ENCODE measurements around the gene SORCS1.

DNA sequence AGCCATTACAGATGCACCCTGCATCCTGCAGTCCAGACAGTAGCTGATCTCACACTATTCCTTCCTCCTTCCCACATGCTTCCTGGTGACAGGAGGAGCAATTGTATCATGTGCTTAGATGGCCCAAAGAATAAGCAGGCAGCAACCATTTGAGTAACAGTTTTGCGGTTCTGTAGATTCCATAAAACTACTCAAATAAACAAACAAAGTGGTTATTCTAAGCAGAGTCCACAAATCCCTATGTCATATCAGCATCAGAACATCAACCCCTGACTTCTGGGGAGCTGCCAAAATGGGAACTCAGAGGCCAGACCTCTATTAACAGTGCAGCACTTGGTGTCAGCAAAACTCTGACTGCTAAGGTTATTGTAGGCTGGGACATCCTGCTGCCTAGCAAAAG, 226.0 kb downstream of the SORCS1 start:
- no peak for TF ChIP-seq POLR2A (IDR thresholded peaks at IDR 0.05)
- TF ChIP-seq, protein P1, sequence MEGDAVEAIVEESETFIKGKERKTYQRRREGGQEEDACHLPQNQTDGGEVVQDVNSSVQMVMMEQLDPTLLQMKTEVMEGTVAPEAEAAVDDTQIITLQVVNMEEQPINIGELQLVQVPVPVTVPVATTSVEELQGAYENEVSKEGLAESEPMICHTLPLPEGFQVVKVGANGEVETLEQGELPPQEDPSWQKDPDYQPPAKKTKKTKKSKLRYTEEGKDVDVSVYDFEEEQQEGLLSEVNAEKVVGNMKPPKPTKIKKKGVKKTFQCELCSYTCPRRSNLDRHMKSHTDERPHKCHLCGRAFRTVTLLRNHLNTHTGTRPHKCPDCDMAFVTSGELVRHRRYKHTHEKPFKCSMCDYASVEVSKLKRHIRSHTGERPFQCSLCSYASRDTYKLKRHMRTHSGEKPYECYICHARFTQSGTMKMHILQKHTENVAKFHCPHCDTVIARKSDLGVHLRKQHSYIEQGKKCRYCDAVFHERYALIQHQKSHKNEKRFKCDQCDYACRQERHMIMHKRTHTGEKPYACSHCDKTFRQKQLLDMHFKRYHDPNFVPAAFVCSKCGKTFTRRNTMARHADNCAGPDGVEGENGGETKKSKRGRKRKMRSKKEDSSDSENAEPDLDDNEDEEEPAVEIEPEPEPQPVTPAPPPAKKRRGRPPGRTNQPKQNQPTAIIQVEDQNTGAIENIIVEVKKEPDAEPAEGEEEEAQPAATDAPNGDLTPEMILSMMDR (IDR thresholded peaks at IDR 0.05): no peak
